Panc1 (cell line): ENCODE data around the gene PPP1R27. TPM values are rescaled to one million over a fixed set of nuclear protein-coding genes. Genes with fewer than 3 reads are reported as not detected.

Experiments used
- ATAC-seq: fragments of 200-7000 bp; cut with Tn5 transposase; 2 replicates; pipeline ENCODE4 v1.9.1; 2020; ENCODE audit warnings: mild to moderate bottlenecking, moderate library complexity
- BruUV-seq: library from RNA; stranded (reverse); fragments of 400-500 nt; replicated peaks from 2 replicates; lab custom pipeline; 2021; lab: Mats Ljungman, UMichigan
- CTCF ChIA-PET: fragments of 300-600 bp; sonication (Branson Sonifier 250); formaldehyde crosslinking; loops from one replicate; lab custom pipeline; 2022; ENCODE audit warnings: antibody characterized with exemption; lab: Charles Lee
- POLR2A ChIA-PET: fragments of 300-600 bp; sonication (Branson Sonifier 250); formaldehyde crosslinking; loops from one replicate; lab custom pipeline; 2022; ENCODE audit warnings: antibody characterized with exemption; lab: Charles Lee
- DNase-seq: peaks from one replicate; pipeline ENCODE4 v3.0.0-alpha.2; 2010; ENCODE audit warnings: low read depth, low spot score
- H3K27ac ChIP-seq: 2 replicates; pipeline ENCODE4 v1.5.1; 2011; ENCODE audit warnings: mild to moderate bottlenecking, low read length, inconsistent platforms
- H3K27me3 ChIP-seq: fragments of 200-500 bp; sonication (Bioruptor generic); 2 replicates; pipeline ENCODE4 v1.6.0; 2014; ENCODE audit warnings: low read length, inconsistent platforms; ENCODE audit not compliant: control insufficient read depth, insufficient read depth
- H3K36me3 ChIP-seq: fragments of 200-500 bp; sonication (Bioruptor generic); 2 replicates; pipeline ENCODE4 v1.5.1; 2014; ENCODE audit warnings: inconsistent platforms, mild to moderate bottlenecking, low read length, moderate library complexity; ENCODE audit not compliant: control insufficient read depth, insufficient read depth
- H3K4me1 ChIP-seq: 2 replicates; pipeline ENCODE4 v1.5.1; 2011; ENCODE audit warnings: inconsistent platforms, mild to moderate bottlenecking, low read length, moderate library complexity; ENCODE audit not compliant: control insufficient read depth, insufficient read depth
- H3K4me3 ChIP-seq, 2 experiments: 2 replicates each; pipeline ENCODE4 v1.5.1; 2011 to 2012; ENCODE audit warnings: low read depth in 2 of 2, low read length in 2 of 2, mild to moderate bottlenecking in 2 of 2, inconsistent platforms in 1 of 2, moderate library complexity in 1 of 2
- H3K9me3 ChIP-seq: fragments of 200-500 bp; sonication (Bioruptor generic); 2 replicates; pipeline ENCODE4 v1.5.1; 2014; ENCODE audit warnings: low read depth, mild to moderate bottlenecking, inconsistent platforms, low read length, moderate library complexity; ENCODE audit not compliant: control insufficient read depth, insufficient read depth
- POLR2AphosphoS5 ChIP-seq: IDR thresholded peaks from 2 replicates; pipeline ENCODE4 v1.6.1; 2012; ENCODE audit warnings: mild to moderate bottlenecking, low read depth, low read length, moderate library complexity
- SIN3A ChIP-seq: IDR thresholded peaks from 2 replicates; pipeline ENCODE4 v1.6.1; 2012; ENCODE audit warnings: low read depth, mild to moderate bottlenecking, low read length, moderate library complexity, borderline replicate concordance; ENCODE audit not compliant: insufficient read depth
- TCF7L2 ChIP-seq: IDR thresholded peaks from 2 replicates; pipeline ENCODE4 v1.6.1; 2011; ENCODE audit warnings: mild to moderate bottlenecking, low read depth, low read length, inconsistent platforms
- in situ Hi-C: cut with HindIII; loops from 2 replicates; pipeline ENCODE4 v1.10.0; 2016; ENCODE audit warnings: low sequenced_read_pairs, low pct_unique_long_range_greater_than_20kb
- intact Hi-C: fragments of 100-400 bp; cut with micrococcal nuclease; formaldehyde crosslinking; loops from one replicate; pipeline ENCODE4 v1.10.0; 2022; ENCODE audit not compliant: unreplicated experiment
- total RNA-seq: library from RNA; stranded (reverse); gene quantifications from one replicate; pipeline ENCODE4 v1.2.1, GENCODE V29; 2021; ENCODE audit not compliant: unreplicated experiment
- TF ChIP-seq, protein P1 (sequence below), 2 experiments: IDR thresholded peaks; 2 replicates each; pipeline ENCODE4 v1.6.1; 2011 to 2012; ENCODE audit warnings: low read depth in 2 of 2, control low read depth in 1 of 2, low read length in 1 of 2, mild to moderate bottlenecking in 1 of 2, moderate library complexity in 1 of 2; ENCODE audit not compliant: insufficient read depth in 1 of 2
- TF ChIP-seq, protein P2 (sequence below): fragments of 450-650 bp; IDR thresholded peaks from 2 replicates; pipeline ENCODE4 v1.5.1; 2017; ENCODE audit warnings: mild to moderate bottlenecking

The PPP1R27 gene
- total RNA-seq, 1 experiment from 2014 or later, result not detected

DNA sequence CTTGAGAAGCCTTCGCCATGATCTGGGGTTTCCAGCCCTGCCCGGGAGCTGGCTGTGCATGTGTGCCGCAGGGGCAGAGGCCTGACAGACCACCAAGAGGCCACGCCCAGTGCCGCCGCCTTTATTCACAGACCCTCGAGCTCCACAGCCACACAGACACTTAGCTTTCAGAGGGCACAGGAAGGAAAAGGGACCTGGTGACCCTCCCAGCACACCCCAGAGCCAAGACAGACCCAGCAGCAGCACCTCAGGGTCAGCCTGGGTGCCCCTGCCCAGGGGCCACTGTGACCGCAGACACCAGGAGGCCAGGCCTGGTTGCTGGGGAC, 12.6 kb downstream of the PPP1R27 start:
- Histone ChIP-seq H3K36me3 (no peaks in the 10 kb centered on the region), H3K4me3 (no peak overlapping the region), H3K27ac (peak overlapping the region; percentile 61), H3K4me1 (peaks cover 15% of the 10 kb centered on the region), H3K27me3 (no peaks in the 10 kb centered on the region), H3K9me3 (no peaks in the 10 kb centered on the region)
- BruUV-seq, result no TSS peak
- intact Hi-C loops (no loop called here), in situ Hi-C loops (no loop called here)
- TF ChIP-seq POLR2AphosphoS5, result no peak
- no peak for TF ChIP-seq SIN3A
- no peak for TF ChIP-seq TCF7L2
- TF ChIP-seq, protein P1, sequence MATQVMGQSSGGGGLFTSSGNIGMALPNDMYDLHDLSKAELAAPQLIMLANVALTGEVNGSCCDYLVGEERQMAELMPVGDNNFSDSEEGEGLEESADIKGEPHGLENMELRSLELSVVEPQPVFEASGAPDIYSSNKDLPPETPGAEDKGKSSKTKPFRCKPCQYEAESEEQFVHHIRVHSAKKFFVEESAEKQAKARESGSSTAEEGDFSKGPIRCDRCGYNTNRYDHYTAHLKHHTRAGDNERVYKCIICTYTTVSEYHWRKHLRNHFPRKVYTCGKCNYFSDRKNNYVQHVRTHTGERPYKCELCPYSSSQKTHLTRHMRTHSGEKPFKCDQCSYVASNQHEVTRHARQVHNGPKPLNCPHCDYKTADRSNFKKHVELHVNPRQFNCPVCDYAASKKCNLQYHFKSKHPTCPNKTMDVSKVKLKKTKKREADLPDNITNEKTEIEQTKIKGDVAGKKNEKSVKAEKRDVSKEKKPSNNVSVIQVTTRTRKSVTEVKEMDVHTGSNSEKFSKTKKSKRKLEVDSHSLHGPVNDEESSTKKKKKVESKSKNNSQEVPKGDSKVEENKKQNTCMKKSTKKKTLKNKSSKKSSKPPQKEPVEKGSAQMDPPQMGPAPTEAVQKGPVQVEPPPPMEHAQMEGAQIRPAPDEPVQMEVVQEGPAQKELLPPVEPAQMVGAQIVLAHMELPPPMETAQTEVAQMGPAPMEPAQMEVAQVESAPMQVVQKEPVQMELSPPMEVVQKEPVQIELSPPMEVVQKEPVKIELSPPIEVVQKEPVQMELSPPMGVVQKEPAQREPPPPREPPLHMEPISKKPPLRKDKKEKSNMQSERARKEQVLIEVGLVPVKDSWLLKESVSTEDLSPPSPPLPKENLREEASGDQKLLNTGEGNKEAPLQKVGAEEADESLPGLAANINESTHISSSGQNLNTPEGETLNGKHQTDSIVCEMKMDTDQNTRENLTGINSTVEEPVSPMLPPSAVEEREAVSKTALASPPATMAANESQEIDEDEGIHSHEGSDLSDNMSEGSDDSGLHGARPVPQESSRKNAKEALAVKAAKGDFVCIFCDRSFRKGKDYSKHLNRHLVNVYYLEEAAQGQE (IDR thresholded peaks at IDR 0.05; ENCODE audit: insufficient read depth in 1 of 2, low read depth in 2 of 2, low read length in 1 of 2), result no peak
- TF ChIP-seq, protein P2, sequence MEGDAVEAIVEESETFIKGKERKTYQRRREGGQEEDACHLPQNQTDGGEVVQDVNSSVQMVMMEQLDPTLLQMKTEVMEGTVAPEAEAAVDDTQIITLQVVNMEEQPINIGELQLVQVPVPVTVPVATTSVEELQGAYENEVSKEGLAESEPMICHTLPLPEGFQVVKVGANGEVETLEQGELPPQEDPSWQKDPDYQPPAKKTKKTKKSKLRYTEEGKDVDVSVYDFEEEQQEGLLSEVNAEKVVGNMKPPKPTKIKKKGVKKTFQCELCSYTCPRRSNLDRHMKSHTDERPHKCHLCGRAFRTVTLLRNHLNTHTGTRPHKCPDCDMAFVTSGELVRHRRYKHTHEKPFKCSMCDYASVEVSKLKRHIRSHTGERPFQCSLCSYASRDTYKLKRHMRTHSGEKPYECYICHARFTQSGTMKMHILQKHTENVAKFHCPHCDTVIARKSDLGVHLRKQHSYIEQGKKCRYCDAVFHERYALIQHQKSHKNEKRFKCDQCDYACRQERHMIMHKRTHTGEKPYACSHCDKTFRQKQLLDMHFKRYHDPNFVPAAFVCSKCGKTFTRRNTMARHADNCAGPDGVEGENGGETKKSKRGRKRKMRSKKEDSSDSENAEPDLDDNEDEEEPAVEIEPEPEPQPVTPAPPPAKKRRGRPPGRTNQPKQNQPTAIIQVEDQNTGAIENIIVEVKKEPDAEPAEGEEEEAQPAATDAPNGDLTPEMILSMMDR, result no peak
- POLR2A ChIA-PET, result interaction anchor here (0.6 kb wide), 3 partner anchors 37 to 443 kb away, joined by 3 to 5 read pairs (median 3); no protein-coding TSS in a partner anchor
- ATAC-seq, result no peak
- DNase-seq, result no peak
- CTCF ChIA-PET, result interaction anchor here (0.5 to 0.6 kb wide), 2 partner anchors 17 to 86 kb away, joined by 3 read pairs; no protein-coding TSS in a partner anchor

DNA sequence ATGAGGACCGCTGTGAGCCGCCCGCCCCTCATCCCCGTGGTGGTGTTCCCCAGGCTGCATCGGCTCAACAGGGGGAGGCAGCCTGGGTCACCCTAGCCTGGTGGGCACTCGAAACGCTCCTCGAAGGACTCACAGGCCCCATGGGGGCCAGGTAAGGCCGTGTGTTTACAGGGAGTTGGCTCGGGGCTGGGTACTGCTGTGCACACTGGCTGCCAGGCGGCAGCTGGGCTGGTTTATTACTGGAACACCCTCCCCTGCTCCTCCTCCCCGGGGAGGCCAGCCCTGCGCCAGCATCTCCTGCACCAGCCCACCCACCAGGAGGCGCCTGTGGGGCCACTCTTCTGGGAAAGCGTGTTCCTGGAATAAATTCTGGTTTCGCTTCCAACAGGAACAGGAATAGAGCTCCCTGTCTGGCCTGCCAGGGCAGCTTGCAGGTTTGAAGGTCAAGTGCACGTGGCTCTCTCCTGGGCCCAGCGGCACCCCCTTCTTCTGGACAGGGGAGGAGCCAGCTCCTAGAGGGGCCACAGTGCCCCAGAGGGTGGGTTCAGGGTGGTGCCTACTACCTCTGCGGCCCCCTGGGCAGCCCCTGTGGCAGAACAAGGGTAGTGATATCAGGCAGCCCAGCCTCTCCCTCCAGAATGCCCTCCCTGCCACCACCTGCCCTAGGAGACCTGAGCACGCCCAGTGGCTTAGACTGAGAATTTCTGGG, 13.1 kb downstream of the PPP1R27 start:
- ATAC-seq (peak; percentile 85), DNase-seq (no peak)
- Histone ChIP-seq H3K4me1 (peaks cover 15% of the 10 kb centered on the region), H3K4me3 (no peak overlapping the region), H3K27me3 (no peaks in the 10 kb centered on the region), H3K36me3 (no peaks in the 10 kb centered on the region), H3K27ac (peak overlapping the region; percentile 61), H3K9me3 (no peaks in the 10 kb centered on the region)
- POLR2A ChIA-PET, result interaction anchor here (0.6 kb wide), 2 partner anchors 38 to 443 kb away, joined by 3 to 5 read pairs; no protein-coding TSS in a partner anchor
- no TSS peak for BruUV-seq
- intact Hi-C loops, result no loop called here
- TF ChIP-seq, protein P1 (IDR thresholded peaks at IDR 0.05; ENCODE audit: insufficient read depth in 1 of 2, low read depth in 2 of 2, low read length in 1 of 2), result no peak
- TF ChIP-seq POLR2AphosphoS5, result no peak
- TF ChIP-seq, protein P2, result peak; percentile 83; the same call in 1 of the 2 replicates
- TF ChIP-seq SIN3A, result no peak
- CTCF ChIA-PET, result interaction anchor here (0.6 kb wide), 1 partner anchor 17 kb away, joined by 3 read pairs; no protein-coding TSS in a partner anchor
- in situ Hi-C loops, result no loop called here
